Activated naive CD8-positive, alpha-beta T cell treated with anti-CD3 and anti-CD28 coated beads, Interleukin-2, amount 10 ng/mL, durations not matched to agents 7 days and 5 days (primary cell): ENCODE data around the gene KCNMA1. TPM values are rescaled to one million over a fixed set of nuclear protein-coding genes. Genes with fewer than 3 reads are reported as not detected.

Experiments
- ATAC-seq: fragments of 150-1000 bp; cut with Tn5 transposase; one replicate; pipeline ENCODE4 v1.10.0; 2021; ENCODE audit warnings: low read depth, moderate library complexity
- POLR2A ChIA-PET: fragments of 350-600 bp; sonication (Branson Sonifier 250); formaldehyde crosslinking; loops from one replicate; lab custom pipeline; 2021; ENCODE audit warnings: antibody characterized with exemption; lab: Charles Lee
- DNase-seq: peaks from one replicate; pipeline ENCODE4 v3.0.0; 2021
- H3K27ac Mint-ChIP-seq: one replicate; pipeline ENCODE4 v1.8.0; 2022; ENCODE audit warnings: mild to moderate bottlenecking, mixed read lengths
- H3K27me3 Mint-ChIP-seq: one replicate; pipeline ENCODE4 v1.8.0; 2022; ENCODE audit warnings: mild to moderate bottlenecking, moderate library complexity, mixed read lengths
- H3K36me3 Mint-ChIP-seq: one replicate; pipeline ENCODE4 v1.8.0; 2021; ENCODE audit warnings: mild to moderate bottlenecking, mixed read lengths
- H3K4me1 Mint-ChIP-seq: one replicate; pipeline ENCODE4 v1.8.0; 2021; ENCODE audit warnings: mixed read lengths
- H3K4me3 Mint-ChIP-seq: one replicate; pipeline ENCODE4 v1.8.0; 2022; ENCODE audit warnings: mild to moderate bottlenecking, moderate library complexity, mixed read lengths
- H3K9me3 Mint-ChIP-seq: one replicate; pipeline ENCODE4 v1.8.0; 2021; ENCODE audit warnings: mixed read lengths
- total RNA-seq, 2 experiments: library from RNA; stranded (reverse); gene quantifications; one replicate each; pipeline ENCODE4 v1.2.3, GENCODE V29; 2021

The KCNMA1 gene
- total RNA-seq, 2 experiments from 2014 or later = 0.39 to 0.54 TPM

GRCh38 chr10:77016278-77016815, 621.3 kb downstream of the KCNMA1 start:
- no peaks in the 10 kb centered on the region for H3K9me3 Mint-ChIP-seq
- H3K27me3 Mint-ChIP-seq = peaks cover 2% of the 10 kb centered on the region
- ATAC-seq (no peak), DNase-seq (no peak)
- H3K27ac Mint-ChIP-seq = no peak overlapping the region
- no peak overlapping the region for H3K4me3 Mint-ChIP-seq
- POLR2A ChIA-PET = no interaction called here
- no peaks in the 10 kb centered on the region for H3K36me3 Mint-ChIP-seq
- H3K4me1 Mint-ChIP-seq = no peaks in the 10 kb centered on the region

GRCh38 chr10:77015360-77015759, 622.2 kb downstream of the KCNMA1 start:
- DNase-seq (no peak), ATAC-seq (no peak)
- no peaks in the 10 kb centered on the region for H3K9me3 Mint-ChIP-seq
- H3K4me1 Mint-ChIP-seq = no peaks in the 10 kb centered on the region
- H3K27ac Mint-ChIP-seq = no peak overlapping the region
- POLR2A ChIA-PET = no interaction called here
- no peak overlapping the region for H3K4me3 Mint-ChIP-seq
- H3K27me3 Mint-ChIP-seq = peaks cover 2% of the 10 kb centered on the region
- no peaks in the 10 kb centered on the region for H3K36me3 Mint-ChIP-seq

DNA sequence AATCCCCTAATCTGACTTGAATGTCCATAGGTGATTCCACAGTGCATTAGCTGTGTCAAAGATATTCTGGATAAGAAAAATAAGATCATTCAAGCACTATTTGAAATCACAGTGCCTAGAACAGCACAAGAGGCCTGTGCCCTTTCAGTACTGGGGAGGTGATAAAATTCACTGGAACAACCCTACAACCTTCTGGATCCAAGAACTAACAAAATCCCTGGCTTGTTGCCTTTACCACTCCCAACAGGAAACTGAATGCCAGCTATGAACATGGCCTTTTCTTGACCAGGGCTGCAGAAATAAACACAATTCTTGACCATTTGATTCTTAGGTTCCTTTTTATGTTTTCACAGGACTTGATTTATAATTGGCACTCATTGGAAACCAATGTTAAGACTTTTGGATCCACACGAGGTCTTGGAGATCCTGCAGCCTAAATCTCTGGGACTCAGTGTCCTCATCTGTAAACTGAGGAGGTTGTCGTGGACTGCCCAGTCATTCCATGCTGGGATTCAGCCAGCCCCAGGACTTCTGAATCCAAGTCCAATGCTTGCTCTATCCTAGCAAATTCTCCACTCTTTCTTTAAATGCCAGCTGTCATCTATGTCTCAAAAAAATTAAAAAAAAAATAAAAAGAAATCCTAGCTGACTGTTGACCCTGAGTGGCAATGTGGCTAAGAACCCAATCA, 624.7 kb downstream of the KCNMA1 start:
- ATAC-seq (no peak), DNase-seq (no peak)
- no peak overlapping the region for H3K27ac Mint-ChIP-seq
- POLR2A ChIA-PET = no interaction called here
- no peak overlapping the region for H3K4me3 Mint-ChIP-seq
- H3K9me3 Mint-ChIP-seq = no peaks in the 10 kb centered on the region
- no peaks in the 10 kb centered on the region for H3K36me3 Mint-ChIP-seq
- no peaks in the 10 kb centered on the region for H3K4me1 Mint-ChIP-seq
- H3K27me3 Mint-ChIP-seq = peaks cover 2% of the 10 kb centered on the region

DNA sequence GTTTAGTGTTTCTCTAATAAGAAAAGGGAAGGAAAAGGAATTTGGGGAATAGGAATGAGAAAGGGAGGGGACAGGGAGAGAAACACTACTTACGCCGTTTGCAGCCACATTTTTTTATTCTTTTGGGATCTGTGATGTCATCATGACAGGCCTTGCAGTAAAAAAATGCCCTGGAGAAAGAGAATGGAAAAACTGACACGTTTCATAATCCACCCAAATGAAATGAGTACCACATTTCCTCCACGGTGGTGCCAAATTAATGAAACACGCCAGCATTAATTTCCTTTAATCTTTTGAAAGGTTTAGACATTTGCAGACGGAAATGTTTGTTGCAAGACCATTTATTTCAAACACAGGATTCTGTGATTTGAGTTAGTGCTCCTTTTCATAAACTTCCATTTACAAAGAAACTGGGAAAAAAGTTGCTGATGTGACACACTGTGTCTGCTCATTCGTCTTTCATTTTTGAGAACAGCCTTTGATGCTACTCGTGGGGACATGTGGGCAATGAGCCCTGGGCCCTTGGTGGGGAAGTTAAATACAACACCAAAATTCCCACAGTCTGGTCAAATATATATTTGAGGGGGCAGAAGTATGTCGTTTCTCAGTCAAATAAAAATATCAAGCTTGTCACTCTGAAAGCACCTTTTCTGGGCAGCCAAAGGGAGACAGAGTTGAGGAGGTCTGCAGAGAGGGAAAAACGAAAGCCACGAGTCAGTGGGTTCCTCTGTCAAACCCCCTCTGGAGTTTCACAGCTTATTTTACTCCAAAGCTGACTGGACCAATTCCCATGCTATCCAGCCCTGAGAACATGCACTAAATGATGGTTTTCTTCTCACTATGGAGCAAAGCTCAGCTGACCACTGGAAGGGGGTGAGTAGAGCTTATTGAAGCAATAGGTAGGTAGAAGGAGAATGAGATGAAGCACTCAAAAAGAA, 625.5 kb downstream of the KCNMA1 start:
- DNase-seq = no peak
- ATAC-seq = no peak
- no peaks in the 10 kb centered on the region for H3K36me3 Mint-ChIP-seq
- H3K27ac Mint-ChIP-seq = no peak overlapping the region
- no peak overlapping the region for H3K4me3 Mint-ChIP-seq
- H3K27me3 Mint-ChIP-seq = peaks cover 2% of the 10 kb centered on the region
- POLR2A ChIA-PET = no interaction called here
- no peaks in the 10 kb centered on the region for H3K4me1 Mint-ChIP-seq
- no peaks in the 10 kb centered on the region for H3K9me3 Mint-ChIP-seq

GRCh38 chr10:77010430-77010829, 627.2 kb downstream of the KCNMA1 start:
- Mint-ChIP-seq H3K4me1 (no peaks in the 10 kb centered on the region), H3K36me3 (no peaks in the 10 kb centered on the region), H3K4me3 (no peak overlapping the region), H3K27me3 (peaks cover 2% of the 10 kb centered on the region), H3K9me3 (no peaks in the 10 kb centered on the region), H3K27ac (no peak overlapping the region)
- POLR2A ChIA-PET = no interaction called here
- DNase-seq (no peak), ATAC-seq (no peak)

DNA sequence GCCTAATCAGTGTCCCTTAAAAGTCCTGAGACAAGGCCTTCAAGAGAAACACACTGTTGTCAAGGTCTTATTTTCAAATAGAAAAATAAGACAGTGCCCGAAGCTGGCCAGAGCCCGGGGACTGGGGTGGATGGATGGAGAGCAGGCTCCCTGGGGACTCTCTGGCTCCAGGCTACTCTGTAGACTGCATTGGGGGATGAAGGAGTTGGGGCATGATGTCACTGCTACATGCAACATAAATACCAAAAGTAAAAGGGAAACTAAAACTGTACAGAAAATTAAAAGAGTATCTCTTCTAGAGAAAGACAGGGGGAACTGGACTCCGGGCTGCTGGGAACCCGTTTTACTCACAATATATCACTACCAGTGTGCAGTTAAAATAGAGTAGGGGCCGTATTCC, 629.8 kb downstream of the KCNMA1 start:
- H3K27ac Mint-ChIP-seq = no peak overlapping the region
- no peaks in the 10 kb centered on the region for H3K9me3 Mint-ChIP-seq
- H3K27me3 Mint-ChIP-seq = peaks cover 2% of the 10 kb centered on the region
- ATAC-seq (no peak), DNase-seq (no peak)
- no peaks in the 10 kb centered on the region for H3K4me1 Mint-ChIP-seq
- H3K4me3 Mint-ChIP-seq = no peak overlapping the region
- H3K36me3 Mint-ChIP-seq = no peaks in the 10 kb centered on the region
- POLR2A ChIA-PET = no interaction called here

DNA sequence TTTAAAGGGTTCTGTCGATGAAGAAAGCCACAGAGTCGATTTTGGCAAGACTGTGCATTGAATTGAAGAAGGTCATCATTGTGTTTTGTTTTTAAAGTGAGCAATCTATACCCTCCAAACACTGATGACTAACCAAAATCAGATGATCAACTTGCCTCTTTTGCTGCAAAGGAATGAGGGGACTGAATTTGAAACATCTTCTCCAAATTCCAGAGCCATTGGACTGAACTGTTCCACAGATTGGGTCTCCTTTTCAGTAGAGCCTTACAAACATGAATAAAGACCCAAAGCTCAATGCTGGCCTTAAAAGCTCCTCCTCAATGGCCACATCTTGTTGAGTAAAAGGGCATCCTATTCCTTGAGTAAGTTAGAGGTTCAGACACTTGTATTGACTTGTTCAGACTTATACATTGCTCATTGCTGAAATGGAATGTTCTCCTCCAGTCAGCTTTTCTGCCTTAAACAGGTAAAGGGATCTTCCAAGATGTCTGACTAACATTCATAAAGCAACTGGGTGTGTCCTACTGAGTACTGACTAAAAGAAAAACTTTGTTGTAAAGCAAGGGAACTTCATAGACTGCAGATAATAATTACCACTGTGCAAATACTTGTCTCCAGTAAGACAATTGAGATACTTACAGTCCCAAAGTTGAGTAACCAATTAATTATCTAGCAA, 630.6 kb downstream of the KCNMA1 start:
- Mint-ChIP-seq H3K27ac (no peak overlapping the region), H3K27me3 (peaks cover 2% of the 10 kb centered on the region), H3K9me3 (no peaks in the 10 kb centered on the region), H3K4me3 (no peak overlapping the region), H3K36me3 (no peaks in the 10 kb centered on the region), H3K4me1 (no peaks in the 10 kb centered on the region)
- ATAC-seq (no peak), DNase-seq (no peak)
- POLR2A ChIA-PET = no interaction called here

DNA sequence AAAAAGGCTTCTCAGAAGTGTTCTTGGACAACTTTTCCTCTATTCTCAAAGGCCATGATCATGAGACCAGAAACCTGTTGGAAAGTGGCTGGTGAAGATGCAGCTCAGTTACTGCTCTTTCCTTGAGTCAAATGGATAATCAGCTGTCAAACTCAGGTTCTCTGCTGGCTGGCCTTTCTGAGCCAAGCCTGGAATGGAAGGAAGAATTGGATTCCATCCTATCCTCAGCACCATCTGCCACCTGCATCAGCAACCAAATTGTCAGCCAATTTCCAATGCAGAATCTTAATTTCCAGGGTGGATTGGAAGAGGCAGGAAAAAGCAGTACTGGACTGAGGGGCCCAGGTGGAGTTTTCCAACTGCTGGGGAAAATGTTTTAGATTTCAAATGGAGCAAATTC, 631.7 kb downstream of the KCNMA1 start:
- no peak for DNase-seq
- no peaks in the 10 kb centered on the region for H3K36me3 Mint-ChIP-seq
- H3K4me3 Mint-ChIP-seq = no peak overlapping the region
- H3K4me1 Mint-ChIP-seq = no peaks in the 10 kb centered on the region
- H3K27ac Mint-ChIP-seq = no peak overlapping the region
- POLR2A ChIA-PET = no interaction called here
- ATAC-seq = no peak
- no peaks in the 10 kb centered on the region for H3K27me3 Mint-ChIP-seq
- no peaks in the 10 kb centered on the region for H3K9me3 Mint-ChIP-seq

DNA sequence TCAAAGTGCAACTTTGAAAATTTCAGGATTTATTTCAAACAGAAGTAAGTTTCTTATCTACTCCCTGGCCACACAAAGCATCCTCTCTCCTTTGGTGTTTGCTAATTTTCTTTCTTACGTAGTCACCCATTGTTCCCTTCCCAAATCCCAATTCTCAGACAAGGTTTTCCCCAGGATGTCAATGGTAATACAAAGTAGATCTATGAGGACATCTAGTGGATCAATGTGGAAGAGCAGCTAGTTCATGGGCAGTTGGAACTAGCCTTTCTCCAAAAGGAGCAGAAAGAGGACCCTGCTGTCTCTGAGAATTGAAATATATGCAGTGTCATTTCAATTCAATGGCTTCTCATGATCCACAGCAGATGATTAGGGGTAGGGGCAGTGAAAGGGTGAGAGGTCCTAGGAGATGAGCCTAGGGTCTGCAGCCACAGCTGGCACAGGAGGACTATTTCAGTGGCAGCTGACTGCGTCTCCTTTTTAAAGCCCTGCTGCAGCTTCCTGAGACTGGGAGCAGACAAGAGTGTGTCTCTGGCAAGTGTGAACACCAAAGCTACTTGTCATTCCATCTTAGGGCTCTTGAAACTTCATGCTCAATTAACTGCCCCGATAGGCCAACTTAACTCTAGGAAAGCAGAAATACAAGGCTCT, 632.6 kb downstream of the KCNMA1 start:
- no peaks in the 10 kb centered on the region for H3K4me1 Mint-ChIP-seq
- DNase-seq (no peak), ATAC-seq (no peak)
- no peaks in the 10 kb centered on the region for H3K36me3 Mint-ChIP-seq
- H3K27me3 Mint-ChIP-seq = no peaks in the 10 kb centered on the region
- POLR2A ChIA-PET = no interaction called here
- H3K27ac Mint-ChIP-seq = no peak overlapping the region
- no peaks in the 10 kb centered on the region for H3K9me3 Mint-ChIP-seq
- H3K4me3 Mint-ChIP-seq = no peak overlapping the region

DNA sequence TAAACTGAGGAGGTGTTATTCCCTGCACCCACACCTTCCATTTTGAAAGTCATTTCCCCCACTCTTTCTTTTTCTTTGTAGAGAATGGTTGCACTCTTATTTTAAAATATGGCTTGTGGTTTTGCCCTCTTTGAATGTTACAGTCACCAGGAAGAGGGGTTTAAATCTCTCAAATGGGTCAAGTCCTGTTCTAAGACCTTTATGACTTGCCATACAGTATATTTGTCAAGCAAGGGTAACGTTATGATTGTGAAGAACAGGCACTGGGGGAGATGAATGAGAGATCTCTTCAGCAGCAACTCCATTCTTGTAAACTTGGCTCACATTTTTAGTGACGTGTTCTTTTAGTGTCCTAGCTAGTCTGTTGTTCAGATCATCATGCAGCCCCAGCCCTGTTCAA, 634.7 kb downstream of the KCNMA1 start:
- Mint-ChIP-seq H3K9me3 (no peaks in the 10 kb centered on the region), H3K4me3 (no peak overlapping the region), H3K27me3 (peaks cover 3% of the 10 kb centered on the region), H3K4me1 (no peaks in the 10 kb centered on the region), H3K27ac (no peak overlapping the region), H3K36me3 (no peaks in the 10 kb centered on the region)
- POLR2A ChIA-PET = no interaction called here
- DNase-seq (no peak), ATAC-seq (no peak)

DNA sequence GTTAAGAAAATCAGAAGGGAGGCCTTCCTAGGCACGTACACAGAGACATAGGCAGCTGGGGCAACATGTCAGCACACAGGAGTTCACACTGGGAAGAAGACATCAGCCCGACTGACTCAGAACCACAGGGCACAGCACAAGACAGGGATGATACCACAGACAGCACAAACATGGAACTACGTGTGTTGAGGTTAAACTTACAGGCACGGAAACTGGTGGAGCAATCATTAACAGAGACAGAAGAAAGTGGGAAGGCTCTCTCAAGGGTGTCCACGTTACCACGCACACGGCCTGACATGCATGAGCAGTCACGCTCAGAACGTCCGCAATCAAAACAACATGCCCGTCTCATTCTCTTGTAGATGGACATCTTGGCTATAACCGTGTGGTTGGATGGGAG, 636.4 kb downstream of the KCNMA1 start:
- no peaks in the 10 kb centered on the region for H3K9me3 Mint-ChIP-seq
- peaks cover 3% of the 10 kb centered on the region for H3K27me3 Mint-ChIP-seq
- DNase-seq = no peak
- ATAC-seq = no peak
- no peaks in the 10 kb centered on the region for H3K4me1 Mint-ChIP-seq
- no peak overlapping the region for H3K27ac Mint-ChIP-seq
- POLR2A ChIA-PET = no interaction called here
- no peaks in the 10 kb centered on the region for H3K36me3 Mint-ChIP-seq
- no peak overlapping the region for H3K4me3 Mint-ChIP-seq

DNA sequence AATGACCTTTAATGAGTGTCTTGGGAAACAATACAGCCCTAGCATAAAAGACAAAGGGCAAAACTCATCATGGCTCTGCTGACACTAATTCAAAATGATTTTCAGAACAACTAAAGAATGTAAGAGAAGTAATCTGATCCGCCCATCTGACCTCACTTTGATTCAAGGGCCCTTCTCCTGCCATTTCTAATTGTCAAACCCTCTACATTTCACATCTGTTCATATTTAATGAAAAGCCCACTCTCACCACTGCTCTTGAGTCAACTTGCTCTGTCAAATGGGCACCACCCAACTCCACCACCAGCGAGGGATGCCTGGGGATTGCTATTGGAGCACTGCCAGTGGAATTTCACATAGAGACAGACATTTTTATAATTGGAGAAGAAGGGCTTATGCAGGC, 639.2 kb downstream of the KCNMA1 start:
- Mint-ChIP-seq H3K36me3 (no peaks in the 10 kb centered on the region), H3K9me3 (no peaks in the 10 kb centered on the region), H3K27me3 (peaks cover 3% of the 10 kb centered on the region), H3K4me1 (no peaks in the 10 kb centered on the region), H3K4me3 (no peak overlapping the region), H3K27ac (no peak overlapping the region)
- DNase-seq (no peak), ATAC-seq (no peak)
- POLR2A ChIA-PET = no interaction called here

DNA sequence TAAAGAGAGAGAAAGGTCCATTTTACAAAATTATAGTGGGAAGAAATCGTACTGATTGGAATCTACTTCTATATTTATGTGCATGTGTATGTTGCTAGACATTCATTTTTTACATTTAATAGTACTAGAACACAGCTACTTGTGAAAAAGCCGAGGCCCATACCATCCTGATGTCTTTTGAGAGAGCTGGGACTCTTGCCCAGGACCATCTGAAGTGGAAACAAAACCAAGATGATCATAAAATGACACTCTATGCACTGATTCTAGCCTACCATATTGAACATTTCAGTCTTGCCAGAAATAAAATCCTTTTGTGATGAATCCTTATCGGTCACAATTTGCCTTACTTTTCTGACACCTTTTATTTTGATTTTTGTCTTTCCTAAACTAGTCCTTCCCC, 640.0 kb downstream of the KCNMA1 start:
- POLR2A ChIA-PET = no interaction called here
- Mint-ChIP-seq H3K27me3 (peaks cover 3% of the 10 kb centered on the region), H3K4me3 (no peak overlapping the region), H3K4me1 (no peaks in the 10 kb centered on the region), H3K27ac (no peak overlapping the region), H3K36me3 (no peaks in the 10 kb centered on the region), H3K9me3 (no peaks in the 10 kb centered on the region)
- no peak for DNase-seq
- no peak for ATAC-seq
